OCI-LY3 (cell line): ENCODE measurements around the gene BOLA2B.

Source experiments
- H2AFZ ChIP-seq: fragments of 200-600, 300-600 bp; shearing (Covaris generic); 2 replicates; pipeline ENCODE4 v1.6.0; 2014; ENCODE audit warnings: antibody characterized with exemption, low read depth, low read length
- H3K27ac ChIP-seq: fragments of 200-600, 300-600 bp; sonication (generic); 2 replicates; pipeline ENCODE4 v1.5.1; 2014; ENCODE audit warnings: mild to moderate bottlenecking, low read length, moderate library complexity, mixed read lengths
- H3K27me3 ChIP-seq: fragments of 200-600, 300-600 bp; sonication (generic); 2 replicates; pipeline ENCODE4 v1.6.1; 2014; ENCODE audit warnings: low read depth, low read length, mixed read lengths
- H3K36me3 ChIP-seq: fragments of 200-600, 300-600 bp; sonication (generic); replicated peaks from 2 replicates; pipeline ENCODE3; 2014; ENCODE audit warnings: low read depth, low read length, mixed read lengths
- H3K4me1 ChIP-seq: fragments of 300-600, 200-600 bp; sonication (generic); 2 replicates; pipeline ENCODE4 v1.6.1; 2014; ENCODE audit warnings: low read length, mixed read lengths
- H3K4me2 ChIP-seq: fragments of 200-600, 300-600 bp; sonication (generic); 2 replicates; pipeline ENCODE4 v1.6.1; 2014; ENCODE audit warnings: low read length, mixed read lengths
- H3K4me3 ChIP-seq: fragments of 300-600, 200-600 bp; sonication (generic); 2 replicates; pipeline ENCODE4 v1.5.1; 2014; ENCODE audit warnings: antibody characterized with exemption, mild to moderate bottlenecking, low read length, moderate library complexity
- H3K79me2 ChIP-seq: fragments of 300-600, 200-600 bp; shearing (Covaris generic); 2 replicates; pipeline ENCODE4 v1.6.1; 2014; ENCODE audit warnings: mild to moderate bottlenecking, low read length, mixed read lengths
- H3K9ac ChIP-seq: fragments of 300-600, 200-600 bp; shearing (Covaris generic); 2 replicates; pipeline ENCODE4 v1.6.0; 2014; ENCODE audit warnings: mild to moderate bottlenecking, low read length, moderate library complexity
- H3K9me3 ChIP-seq: fragments of 200-600, 300-600 bp; shearing (Covaris generic); 2 replicates; pipeline ENCODE4 v1.6.1; 2014; ENCODE audit warnings: low read length, mixed read lengths; ENCODE audit not compliant: insufficient read depth
- H4K20me1 ChIP-seq: fragments of 200-600, 300-600 bp; sonication (generic); 2 replicates; pipeline ENCODE4 v1.6.1; 2016; ENCODE audit warnings: low read length, mixed read lengths; ENCODE audit not compliant: insufficient read depth
- EZH2phosphoT487 ChIP-seq: fragments of 200-600 bp; shearing (Covaris generic); IDR thresholded peaks from 2 replicates; pipeline ENCODE4 v1.6.1; 2018; ENCODE audit warnings: antibody characterized with exemption, mixed run types, low read depth
- TF ChIP-seq, protein P1 (sequence below): fragments of 200-600, 300-600 bp; sonication (generic); IDR thresholded peaks from 2 replicates; pipeline ENCODE4 v1.5.1; 2014; ENCODE audit warnings: antibody characterized with exemption, low read length, low read depth

The BOLA2B gene

DNA sequence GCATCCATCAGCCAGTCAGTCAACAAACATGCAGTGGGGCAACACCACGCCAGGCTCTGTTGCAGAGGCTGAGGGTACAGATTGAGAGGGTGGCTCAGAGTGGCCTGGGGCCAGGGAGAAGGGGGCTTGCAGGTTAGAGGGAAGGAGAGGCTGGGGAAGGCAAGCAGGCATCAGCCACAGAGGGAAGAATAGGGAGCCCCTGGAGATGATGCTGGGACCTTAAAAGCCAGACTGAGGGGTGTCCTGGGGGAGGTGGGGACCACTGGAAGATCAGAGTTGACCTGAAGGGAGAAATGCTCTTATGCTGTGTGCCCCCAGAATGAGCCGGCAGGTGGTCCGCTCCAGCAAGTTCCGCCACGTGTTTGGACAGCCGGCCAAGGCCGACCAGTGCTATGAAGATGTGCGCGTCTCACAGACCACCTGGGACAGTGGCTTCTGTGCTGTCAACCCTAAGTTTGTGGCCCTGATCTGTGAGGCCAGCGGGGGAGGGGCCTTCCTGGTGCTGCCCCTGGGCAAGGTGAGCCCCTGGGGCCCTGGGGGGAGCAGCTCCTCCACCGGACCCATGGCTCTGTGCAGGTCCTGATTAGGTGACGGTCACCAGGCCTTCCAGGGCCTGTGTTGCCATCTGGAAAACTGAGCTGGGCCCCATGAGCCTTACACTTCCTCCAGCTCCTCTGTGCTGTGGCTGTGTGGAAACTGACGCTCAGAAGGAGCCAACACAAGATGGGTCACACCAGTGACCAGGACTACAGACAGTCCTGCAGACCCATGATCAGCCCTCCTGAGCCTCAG, 8.4 kb downstream of the BOLA2B start:
- Histone ChIP-seq H3K9me3 (no peaks in the 10 kb centered on the region), H4K20me1 (peaks cover 5% of the 10 kb centered on the region), H3K4me3 (peak overlapping the region; percentile 94), H3K79me2 (peaks cover 57% of the 10 kb centered on the region), H3K36me3 (peaks cover 41% of the 10 kb centered on the region), H3K4me2 (peak overlapping the region; percentile 100), H3K4me1 (peaks cover 46% of the 10 kb centered on the region), H3K27me3 (no peaks in the 10 kb centered on the region), H3K9ac (peak overlapping the region; percentile 100), H2AFZ (no peak overlapping the region), H3K27ac (peak overlapping the region; percentile 96)
- TF ChIP-seq, protein P1, sequence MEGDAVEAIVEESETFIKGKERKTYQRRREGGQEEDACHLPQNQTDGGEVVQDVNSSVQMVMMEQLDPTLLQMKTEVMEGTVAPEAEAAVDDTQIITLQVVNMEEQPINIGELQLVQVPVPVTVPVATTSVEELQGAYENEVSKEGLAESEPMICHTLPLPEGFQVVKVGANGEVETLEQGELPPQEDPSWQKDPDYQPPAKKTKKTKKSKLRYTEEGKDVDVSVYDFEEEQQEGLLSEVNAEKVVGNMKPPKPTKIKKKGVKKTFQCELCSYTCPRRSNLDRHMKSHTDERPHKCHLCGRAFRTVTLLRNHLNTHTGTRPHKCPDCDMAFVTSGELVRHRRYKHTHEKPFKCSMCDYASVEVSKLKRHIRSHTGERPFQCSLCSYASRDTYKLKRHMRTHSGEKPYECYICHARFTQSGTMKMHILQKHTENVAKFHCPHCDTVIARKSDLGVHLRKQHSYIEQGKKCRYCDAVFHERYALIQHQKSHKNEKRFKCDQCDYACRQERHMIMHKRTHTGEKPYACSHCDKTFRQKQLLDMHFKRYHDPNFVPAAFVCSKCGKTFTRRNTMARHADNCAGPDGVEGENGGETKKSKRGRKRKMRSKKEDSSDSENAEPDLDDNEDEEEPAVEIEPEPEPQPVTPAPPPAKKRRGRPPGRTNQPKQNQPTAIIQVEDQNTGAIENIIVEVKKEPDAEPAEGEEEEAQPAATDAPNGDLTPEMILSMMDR = no peak
- no peak for TF ChIP-seq EZH2phosphoT487

GRCh38 chr16:30184096-30184890, 9.2 kb downstream of the BOLA2B start:
- Histone ChIP-seq H3K9ac (peak overlapping the region; percentile 100), H3K4me3 (peak overlapping the region; percentile 94), H4K20me1 (peaks cover 5% of the 10 kb centered on the region), H3K27me3 (no peaks in the 10 kb centered on the region), H3K27ac (peak overlapping the region; percentile 96), H3K9me3 (no peaks in the 10 kb centered on the region), H3K36me3 (peaks cover 41% of the 10 kb centered on the region), H3K79me2 (peaks cover 57% of the 10 kb centered on the region), H2AFZ (no peak overlapping the region), H3K4me1 (peaks cover 46% of the 10 kb centered on the region), H3K4me2 (peak overlapping the region; percentile 100)
- TF ChIP-seq, protein P1 = no peak
- no peak for TF ChIP-seq EZH2phosphoT487

- H3K27me3 ChIP-seq = no peaks in the 10 kb centered on the region
- H3K9me3 ChIP-seq = no peaks in the 10 kb centered on the region
- TF ChIP-seq EZH2phosphoT487 = no peak
- TF ChIP-seq, protein P1 = no peak
- H3K4me1 ChIP-seq = peaks cover 46% of the 10 kb centered on the region
- peak within 1 kb of the TSS; percentile 100 for H3K9ac ChIP-seq
- peak within 1 kb of the TSS; percentile 94 for H3K4me3 ChIP-seq
- H3K79me2 ChIP-seq = peaks cover 57% of the 10 kb centered on the region
- H3K27ac ChIP-seq = peak within 1 kb of the TSS; percentile 96
- peak within 1 kb of the TSS; percentile 100 for H3K4me2 ChIP-seq
- peaks cover 41% of the 10 kb centered on the region for H3K36me3 ChIP-seq
- H4K20me1 ChIP-seq = peaks cover 5% of the 10 kb centered on the region
- 0 out of 2 replicates have a peak within 1 kb of the TSS, but pooled peaks have one; percentile 29 for H2AFZ ChIP-seq
Observed at GRCh38 chr16:30183233-30184095, 10.0 kb downstream of the BOLA2B start, which contains the start of gene CORO1A. TSS of gene CORO1A (plus strand) at chr16:30183602. CDS start at chr16:30185210, 1,608 bp downstream.
